CD8-positive, alpha-beta memory T cell (primary cell): ENCODE results near the gene NTM. TPM values are rescaled to one million over a fixed set of nuclear protein-coding genes. Genes with fewer than 3 reads are reported as not detected.
"Not testable (repeated sequence)": the region's sequence is repeated elsewhere in the genome, so short reads cannot be mapped to it uniquely, and the experiment has no call there.

ENCODE experiments used
- CTCF ChIA-PET: fragments of 350-600 bp; sonication (Branson Sonifier 250); formaldehyde crosslinking; loops from one replicate; lab custom pipeline; 2021; ENCODE audit warnings: antibody characterized with exemption; lab: Charles Lee
- POLR2A ChIA-PET: fragments of 350-600 bp; sonication (Branson Sonifier 250); formaldehyde crosslinking; loops from one replicate; lab custom pipeline; 2021; ENCODE audit warnings: antibody characterized with exemption; lab: Charles Lee
- DNase-seq, 5 donors: peaks; one replicate each; pipeline versions ENCODE4 v3.0.0 to v3.0.0-alpha.2; 2020 to 2022; ENCODE audit warnings: mixed read lengths in 1 of 5
- H3K27ac ChIP-seq: one replicate; pipeline ENCODE4 v1.7.0; 2013; ENCODE audit warnings: low read depth, mild to moderate bottlenecking, low read length, moderate library complexity
- H3K27me3 ChIP-seq: 2 replicates; pipeline ENCODE4 v1.7.0; 2013; ENCODE audit warnings: low read length, mild to moderate bottlenecking; ENCODE audit not compliant: insufficient read depth, poor library complexity, severe bottlenecking
- H3K36me3 ChIP-seq: 2 replicates; pipeline ENCODE4 v1.7.0; 2013; ENCODE audit warnings: mild to moderate bottlenecking, low read length, moderate library complexity; ENCODE audit not compliant: insufficient read depth
- H3K4me1 ChIP-seq: 2 replicates; pipeline ENCODE4 v1.7.0; 2013; ENCODE audit warnings: mild to moderate bottlenecking, low read length, moderate library complexity; ENCODE audit not compliant: insufficient read depth
- H3K4me3 ChIP-seq: 2 replicates; pipeline ENCODE4 v1.7.0; 2013; ENCODE audit warnings: mild to moderate bottlenecking, low read length
- H3K9me3 ChIP-seq: 2 replicates; pipeline ENCODE4 v1.7.0; 2013; ENCODE audit warnings: mild to moderate bottlenecking, low read length
- H3K27ac Mint-ChIP-seq, 8 donors: one replicate each; pipeline ENCODE4 v1.8.0; 2020 to 2021; ENCODE audit warnings: mixed read lengths in 8 of 8, mild to moderate bottlenecking in 6 of 8, inconsistent platforms in 3 of 8, moderate library complexity in 3 of 8
- H3K27me3 Mint-ChIP-seq, 2 donors: one replicate each; pipeline ENCODE4 v1.8.0; 2020 to 2021; ENCODE audit warnings: mixed read lengths in 2 of 2, mild to moderate bottlenecking in 1 of 2, moderate library complexity in 1 of 2
- H3K36me3 Mint-ChIP-seq, 3 donors: one replicate each; pipeline ENCODE4 v1.8.0; 2020 to 2021; ENCODE audit warnings: mixed read lengths in 3 of 3, inconsistent platforms in 1 of 3, mild to moderate bottlenecking in 1 of 3
- H3K4me1 Mint-ChIP-seq, 3 donors: one replicate each; pipeline ENCODE4 v1.8.0; 2020 to 2021; ENCODE audit warnings: mixed read lengths in 3 of 3, inconsistent platforms in 1 of 3, mild to moderate bottlenecking in 1 of 3
- H3K4me3 Mint-ChIP-seq, 7 donors: one replicate each; pipeline ENCODE4 v1.8.0; 2020 to 2021; ENCODE audit warnings: mixed read lengths in 7 of 7, mild to moderate bottlenecking in 6 of 7, moderate library complexity in 4 of 7, inconsistent platforms in 2 of 7
- H3K9me3 Mint-ChIP-seq, 5 donors: one replicate each; pipeline ENCODE4 v1.8.0; 2020 to 2022; ENCODE audit warnings: mixed read lengths in 5 of 5, mild to moderate bottlenecking in 3 of 5, moderate library complexity in 2 of 5, inconsistent platforms in 1 of 5
- polyA plus RNA-seq: library from polyadenylated mRNA; unstranded; fragments of 300-500 nt; fragmentation: Illumina TruSeq; gene quantifications from one replicate; pipeline ENCODE4 v1.2.3, GENCODE V29; 2021
- total RNA-seq, 2 experiments: library from RNA; stranded (reverse); gene quantifications; one replicate each; pipeline ENCODE4 v1.2.3, GENCODE V29; 2021

The NTM gene
- total and polyA plus RNA-seq, 3 experiments from 2014 or later: not detected

DNA sequence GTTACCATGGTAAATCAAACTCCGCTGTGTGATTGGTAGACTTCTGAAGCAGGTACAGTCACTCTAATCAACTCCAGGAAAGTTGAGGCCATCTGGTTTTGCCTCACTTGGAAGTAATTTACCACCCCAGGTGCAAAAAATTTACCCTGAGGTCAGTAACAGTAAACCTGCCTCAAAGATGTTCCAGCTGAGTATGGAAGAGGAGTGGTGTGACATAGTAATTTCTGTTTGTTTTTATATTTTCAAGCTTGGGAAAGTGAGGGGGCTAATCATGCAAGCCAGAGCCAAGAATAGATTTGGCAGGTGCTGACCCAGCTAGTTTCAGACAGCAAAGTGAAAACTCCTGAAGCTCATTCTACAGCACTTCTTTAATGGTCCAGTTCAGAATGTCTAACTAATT, 691.6 kb downstream of the NTM start:
- no peak overlapping the region for H3K4me3 Mint-ChIP-seq

DNA sequence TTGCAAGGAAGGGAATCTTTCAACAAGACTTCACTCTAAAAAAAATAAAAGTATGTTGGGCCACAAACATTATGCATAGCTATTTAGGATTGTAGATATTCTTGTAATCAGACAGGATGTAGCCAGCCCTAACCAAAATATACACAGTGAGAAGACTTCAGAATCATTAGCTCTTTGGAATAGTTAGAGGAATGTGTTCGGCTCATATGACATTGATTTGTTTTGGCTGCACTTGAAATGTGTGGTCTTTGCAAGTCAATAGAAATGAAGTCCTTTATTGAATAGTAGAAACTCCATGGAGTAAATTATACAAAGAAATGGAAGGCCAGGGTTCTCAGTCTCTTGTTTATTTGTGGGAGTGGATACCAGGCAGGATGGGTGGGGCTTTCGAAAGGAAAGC, 692.1 kb downstream of the NTM start:
- ChIA-PET CTCF (no interaction called here), POLR2A (no interaction called here)

More for the DNA sequence above, 691.6 kb downstream of the NTM start:
- H3K36me3 Mint-ChIP-seq: no peaks in the 10 kb centered on the region
- no peaks in the 10 kb centered on the region for H3K27me3 ChIP-seq
- ChIA-PET CTCF (no interaction called here), POLR2A (no interaction called here)
- H3K4me1 ChIP-seq: no peaks in the 10 kb centered on the region
- no peak overlapping the region for H3K4me3 ChIP-seq
- no peaks in the 10 kb centered on the region for H3K4me1 Mint-ChIP-seq
- DNase-seq: no peak
- H3K27ac Mint-ChIP-seq: no peak overlapping the region
- H3K27ac ChIP-seq: no peak overlapping the region
- H3K27me3 Mint-ChIP-seq: no peaks in the 10 kb centered on the region
- H3K9me3 ChIP-seq: no peaks in the 10 kb centered on the region
- H3K9me3 Mint-ChIP-seq: peaks cover 0 to 2% (median 2%) of the 10 kb centered on the region in 5 donors
- H3K36me3 ChIP-seq: no peaks in the 10 kb centered on the region

DNA sequence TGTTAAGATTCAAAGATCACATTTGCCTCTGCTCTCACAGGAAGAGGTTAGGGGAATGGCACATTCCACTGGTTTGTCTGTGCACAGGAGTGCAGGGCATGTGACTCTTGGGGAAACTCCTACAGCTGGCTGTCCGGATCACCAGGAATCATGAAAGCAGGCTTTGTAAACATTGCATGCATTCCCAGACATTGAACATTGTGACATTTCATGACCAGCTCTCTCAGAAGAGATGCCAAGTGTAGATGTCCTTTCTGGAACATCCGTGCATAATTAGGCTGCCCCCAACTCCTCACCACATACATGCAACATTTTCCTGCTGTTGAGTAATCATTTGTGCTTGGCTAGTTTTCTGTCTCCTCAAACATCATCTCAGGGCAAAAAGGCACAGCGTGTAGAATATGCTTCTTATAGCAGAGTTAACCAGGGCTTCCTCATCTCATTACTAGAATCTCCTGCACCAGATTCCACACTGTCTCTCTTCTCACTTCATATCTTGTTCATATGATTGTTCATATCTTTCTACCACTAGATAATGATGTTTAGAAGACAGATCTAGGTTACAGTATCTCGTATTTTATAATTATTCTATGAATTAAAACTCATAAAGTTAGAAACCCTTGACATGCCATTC, 694.7 kb downstream of the NTM start:
- Histone ChIP-seq H3K27me3 (no peaks in the 10 kb centered on the region), H3K4me3 (no peak overlapping the region), H3K27ac (no peak overlapping the region), H3K4me1 (no peaks in the 10 kb centered on the region), H3K9me3 (no peaks in the 10 kb centered on the region), H3K36me3 (no peaks in the 10 kb centered on the region)
- no peaks in the 10 kb centered on the region for H3K36me3 Mint-ChIP-seq
- no peak for DNase-seq
- POLR2A ChIA-PET: no interaction called here
- H3K9me3 Mint-ChIP-seq: peaks cover 0 to 7% (median 2%) of the 10 kb centered on the region in 5 donors
- no peak overlapping the region for H3K4me3 Mint-ChIP-seq
- CTCF ChIA-PET: no interaction called here
- no peak overlapping the region for H3K27ac Mint-ChIP-seq
- H3K27me3 Mint-ChIP-seq: no peaks in the 10 kb centered on the region
- no peaks in the 10 kb centered on the region for H3K4me1 Mint-ChIP-seq

More for the DNA sequence above, 692.1 kb downstream of the NTM start:
- Mint-ChIP-seq H3K36me3 (no peaks in the 10 kb centered on the region), H3K27ac (no peak overlapping the region), H3K4me3 (no peak overlapping the region), H3K9me3 (peaks cover 0 to 3% (median 2%) of the 10 kb centered on the region in 5 donors), H3K27me3 (no peaks in the 10 kb centered on the region), H3K4me1 (no peaks in the 10 kb centered on the region)
- H3K9me3 ChIP-seq: no peaks in the 10 kb centered on the region
- H3K27me3 ChIP-seq: no peaks in the 10 kb centered on the region
- no peaks in the 10 kb centered on the region for H3K4me1 ChIP-seq
- no peaks in the 10 kb centered on the region for H3K36me3 ChIP-seq
- DNase-seq: no peak
- H3K27ac ChIP-seq: no peak overlapping the region
- no peak overlapping the region for H3K4me3 ChIP-seq

DNA sequence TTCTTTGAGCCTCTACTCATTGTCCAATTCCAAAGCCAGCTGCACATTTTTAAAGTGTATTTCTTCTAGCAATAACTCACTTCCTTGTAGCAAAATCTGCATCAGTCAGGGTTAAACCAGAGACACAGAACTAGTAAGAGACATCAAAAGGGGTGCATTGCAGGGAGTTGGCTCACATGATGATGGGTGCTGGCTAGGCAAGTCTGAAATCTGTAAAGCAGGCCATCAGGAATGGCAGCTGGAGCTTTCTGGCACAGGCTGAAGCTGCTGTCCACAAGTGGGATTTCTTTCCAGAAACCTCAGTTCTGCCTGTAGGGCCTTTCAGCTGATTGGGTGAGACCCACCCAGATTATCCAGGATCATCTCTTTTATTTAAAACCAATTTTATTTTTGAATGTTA, 698.1 kb downstream of the NTM start:
- no peaks in the 10 kb centered on the region for H3K36me3 ChIP-seq
- Mint-ChIP-seq H3K36me3 (no peaks in the 10 kb centered on the region), H3K9me3 (peaks cover 2 to 14% (median 6%) of the 10 kb centered on the region in 5 donors), H3K4me1 (no peaks in the 10 kb centered on the region), H3K27me3 (no peaks in the 10 kb centered on the region), H3K27ac (no peak overlapping the region), H3K4me3 (no peak overlapping the region)
- no peaks in the 10 kb centered on the region for H3K4me1 ChIP-seq
- H3K27ac ChIP-seq: no peak overlapping the region
- H3K9me3 ChIP-seq: no peaks in the 10 kb centered on the region
- no peak overlapping the region for H3K4me3 ChIP-seq
- H3K27me3 ChIP-seq: no peaks in the 10 kb centered on the region
- ChIA-PET POLR2A (no interaction called here), CTCF (no interaction called here)
- no peak for DNase-seq

DNA sequence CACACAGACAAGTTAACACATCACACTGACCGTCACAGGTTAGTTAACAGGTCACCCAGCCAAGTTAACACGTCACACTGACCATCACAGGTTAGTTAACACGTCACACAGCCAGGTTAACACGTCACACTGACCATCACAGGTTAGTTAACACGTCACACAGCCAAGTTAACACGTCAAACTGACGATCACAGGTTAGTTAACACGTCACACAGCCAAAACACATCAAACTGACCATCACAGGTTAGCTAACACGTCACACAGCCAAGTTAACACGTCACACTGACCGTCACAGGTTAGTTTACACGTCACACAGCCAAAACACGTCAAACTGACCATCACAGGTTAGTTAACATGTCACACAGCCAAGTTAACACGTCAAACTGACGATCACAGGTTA, 699.2 kb downstream of the NTM start:
- H3K4me3 Mint-ChIP-seq, POLR2A ChIA-PET, H3K9me3 ChIP-seq, H3K4me3 ChIP-seq, DNase-seq, H3K27me3 Mint-ChIP-seq, H3K4me1 Mint-ChIP-seq, H3K27me3 ChIP-seq, H3K36me3 Mint-ChIP-seq, CTCF ChIA-PET, H3K36me3 ChIP-seq, H3K4me1 ChIP-seq, H3K27ac ChIP-seq, H3K27ac Mint-ChIP-seq: not testable (repeated sequence)
- peaks cover 0 to 14% (median 5%) of the 10 kb centered on the region in 5 donors for H3K9me3 Mint-ChIP-seq

DNA sequence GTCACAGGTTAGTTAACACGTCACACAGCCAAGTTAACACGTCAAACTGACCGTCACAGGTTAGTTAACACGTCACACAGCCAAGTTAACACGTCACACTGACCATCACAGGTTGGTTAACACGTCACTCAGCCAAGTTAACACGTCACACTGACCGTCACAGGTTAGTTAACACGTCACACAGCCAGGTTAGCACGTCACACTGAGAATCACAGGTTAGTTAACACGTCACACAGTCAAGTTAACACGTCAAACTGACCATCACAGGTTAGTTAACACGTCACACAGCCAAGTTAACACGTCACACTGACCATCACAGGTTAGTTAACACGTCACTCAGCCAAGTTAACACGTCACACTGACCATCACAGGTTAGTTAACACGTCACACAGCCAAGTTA, 700.5 kb downstream of the NTM start:
- DNase-seq, POLR2A ChIA-PET, CTCF ChIA-PET, H3K4me1 ChIP-seq, H3K27ac ChIP-seq, H3K27ac Mint-ChIP-seq, H3K4me1 Mint-ChIP-seq, H3K4me3 ChIP-seq, H3K27me3 ChIP-seq, H3K9me3 ChIP-seq, H3K27me3 Mint-ChIP-seq, H3K36me3 ChIP-seq, H3K4me3 Mint-ChIP-seq, H3K36me3 Mint-ChIP-seq: not testable (repeated sequence)
- H3K9me3 Mint-ChIP-seq: peaks cover 0 to 14% (median 6%) of the 10 kb centered on the region in 5 donors

DNA sequence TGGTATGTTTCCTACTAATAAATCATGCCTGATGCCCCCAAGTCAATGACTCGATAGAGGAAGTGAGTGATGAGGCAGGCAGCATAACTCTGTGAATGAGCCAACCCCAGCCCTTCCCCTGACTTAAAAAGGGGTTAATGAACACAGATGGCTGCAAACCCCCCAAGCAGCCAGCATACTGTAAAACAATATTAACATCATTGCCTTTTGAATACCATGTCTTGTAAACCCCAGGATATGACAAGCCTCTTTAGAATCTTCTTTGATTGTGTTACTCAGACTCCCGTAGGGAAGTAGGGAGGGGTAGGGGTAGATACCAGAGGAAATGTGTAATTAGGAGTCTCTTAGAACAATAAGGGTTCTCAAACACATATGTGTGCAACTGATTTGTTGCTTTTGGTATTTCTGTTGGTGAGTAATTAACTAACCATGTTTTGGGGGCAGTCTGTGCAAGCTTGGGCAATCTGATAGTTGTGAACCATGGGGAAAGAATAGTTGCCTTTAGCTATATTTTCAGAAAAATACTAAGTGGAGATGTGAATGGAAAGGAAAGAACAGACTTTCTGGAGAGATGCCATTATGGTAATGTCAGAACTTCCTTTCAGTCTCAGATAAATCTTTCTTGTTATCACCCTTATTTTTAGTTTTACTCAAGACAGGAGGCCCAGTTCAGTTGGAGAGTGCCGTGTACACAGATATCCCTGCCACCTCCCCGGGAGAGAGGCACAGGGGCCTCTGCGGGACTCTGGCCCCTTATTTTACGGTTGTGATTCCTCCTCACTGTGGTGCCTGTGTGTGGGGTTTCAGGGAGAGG, 701.8 kb downstream of the NTM start:
- CTCF ChIA-PET: no interaction called here
- peaks cover 0 to 14% (median 4%) of the 10 kb centered on the region in 5 donors for H3K9me3 Mint-ChIP-seq
- no peaks in the 10 kb centered on the region for H3K4me1 Mint-ChIP-seq
- H3K36me3 Mint-ChIP-seq: no peaks in the 10 kb centered on the region
- no peaks in the 10 kb centered on the region for H3K27me3 ChIP-seq
- no peaks in the 10 kb centered on the region for H3K27me3 Mint-ChIP-seq
- POLR2A ChIA-PET: no interaction called here
- no peak for DNase-seq
- H3K27ac ChIP-seq: no peak overlapping the region
- no peak overlapping the region for H3K27ac Mint-ChIP-seq
- no peaks in the 10 kb centered on the region for H3K9me3 ChIP-seq
- no peaks in the 10 kb centered on the region for H3K36me3 ChIP-seq
- no peak overlapping the region for H3K4me3 Mint-ChIP-seq
- H3K4me1 ChIP-seq: no peaks in the 10 kb centered on the region
- no peak overlapping the region for H3K4me3 ChIP-seq

DNA sequence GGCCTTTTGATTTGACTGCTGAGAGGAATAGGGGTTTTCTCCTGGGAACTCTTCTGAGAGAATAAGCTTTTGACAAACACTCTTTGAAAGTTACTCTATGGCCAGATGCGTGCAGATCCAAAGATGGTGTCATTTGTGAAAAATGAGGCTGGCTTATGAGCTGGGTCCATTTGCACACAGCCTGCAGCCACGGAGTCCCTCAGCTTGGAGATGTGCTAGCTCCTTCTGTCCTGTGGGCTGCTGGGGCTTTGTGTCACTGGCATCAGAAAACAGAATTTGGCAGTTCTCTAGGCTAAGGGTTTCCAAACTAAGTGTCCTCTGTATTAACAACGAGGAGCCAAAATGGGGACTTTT, 702.4 kb downstream of the NTM start:
- Mint-ChIP-seq H3K9me3 (peaks cover 0 to 12% (median 4%) of the 10 kb centered on the region in 5 donors), H3K4me1 (no peaks in the 10 kb centered on the region), H3K27ac (no peak overlapping the region), H3K4me3 (no peak overlapping the region), H3K36me3 (no peaks in the 10 kb centered on the region), H3K27me3 (no peaks in the 10 kb centered on the region)
- no peak for DNase-seq
- CTCF ChIA-PET: no interaction called here
- POLR2A ChIA-PET: no interaction called here
- Histone ChIP-seq H3K27me3 (no peaks in the 10 kb centered on the region), H3K4me3 (no peak overlapping the region), H3K36me3 (no peaks in the 10 kb centered on the region), H3K9me3 (no peaks in the 10 kb centered on the region), H3K4me1 (no peaks in the 10 kb centered on the region), H3K27ac (no peak overlapping the region)
